ENCODE measurements around the gene LINC00237. TPM values are rescaled to one million over a fixed set of nuclear protein-coding genes. Genes with fewer than 3 reads are reported as not detected.

LINC00237 gene
- total and polyA plus RNA-seq, 2 of the 8 experiments (the other 6 are each of a cell fraction or from before 2014, with no cell fraction given): 0.28 to 1.4 TPM

DNA sequence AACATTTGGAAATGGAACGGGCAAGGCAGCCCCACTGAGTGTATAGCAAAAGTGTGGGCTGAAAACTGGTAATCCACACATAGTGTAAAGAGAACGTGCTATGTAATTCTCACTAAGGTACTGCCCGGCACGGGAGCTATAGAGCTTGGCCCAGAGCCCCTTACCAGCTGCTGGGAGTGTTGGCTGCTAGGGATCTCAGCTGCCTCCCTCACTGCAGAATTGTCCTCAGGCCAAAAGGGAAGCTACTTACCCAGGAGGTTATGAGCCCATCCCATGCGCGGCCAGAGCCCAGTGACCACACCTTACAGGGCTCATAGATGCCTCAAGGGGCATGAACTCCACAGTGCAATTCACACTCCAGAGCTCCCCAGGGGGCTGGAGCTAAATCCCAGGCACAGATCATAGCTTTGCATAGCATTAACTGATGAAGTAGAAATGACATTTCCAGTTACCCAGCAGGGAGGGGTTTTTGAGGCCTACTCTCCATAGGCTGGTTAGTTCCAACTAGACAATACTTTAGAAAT lies 56.8 kb downstream of the LINC00237 start:
- CTCF ChIA-PET (ENCODE audit: partially characterized antibody): interaction anchor here (0.6 to 5.0 kb wide), 47 partner anchors 10 to 705 kb away, joined by 3 to 95 read pairs (median 4); partner anchors contain the start of gene KIZ
- 79% methylated on average over 6 of the region's 6 CpGs; no CpG with 5 or more reads in 1 of the 2 experiments for WGBS, 2 experiments (ENCODE audit: extremely low coverage in 1 of 2, insufficient coverage in 1 of 2, insufficient read length in 1 of 2, insufficient replicate concordance in 2 of 2, low coverage in 1 of 2, low lambda C conversion rate in 2 of 2, missing lambda C conversion rate in 1 of 2)
- no peak for DNase-seq (ENCODE audit: low read depth in 1 of 2, low spot score in 2 of 2)
- Histone ChIP-seq H3K79me2 (ENCODE audit: control insufficient read depth in 1 of 2, insufficient read depth in 2 of 2, low read length in 2 of 2) (no peaks in the 10 kb centered on the region), H2BK15ac (ENCODE audit: low read length) (no peak overlapping the region), H2AFZ (ENCODE audit: low read length) (no peak overlapping the region), H3K4me3 (ENCODE audit: extremely low read depth in 1 of 4, insufficient read depth in 2 of 4, low read depth in 3 of 4, low read length in 4 of 4) (no peak overlapping the region), H4K5ac (ENCODE audit: insufficient read length, low read depth, low read length) (no peak overlapping the region), H2AK5ac (ENCODE audit: low read depth, low read length) (no peak overlapping the region), H2BK12ac (ENCODE audit: low read depth, low read length) (no peak overlapping the region), H3K9ac (replicated peaks in 1 of 4; ENCODE audit: extremely low read depth in 1 of 4, low read depth in 3 of 4, low read length in 3 of 4) (no peak overlapping the region), H2BK20ac (ENCODE audit: low read length) (no peak overlapping the region), H3K79me1 (ENCODE audit: low read depth, low read length) (no peaks in the 10 kb centered on the region), H4K91ac (replicated peaks; ENCODE audit: insufficient read length, low read length) (no peak overlapping the region), H3K27ac (ENCODE audit: low read depth, low read length) (no peak overlapping the region), H3K4me1 (replicated peaks in 1 of 4; ENCODE audit: control insufficient read depth in 3 of 4, insufficient read depth in 4 of 4, low read length in 3 of 4) (peaks cover 5 to 14% (median 10%) of the 10 kb centered on the region in 4 experiments; a peak in 6 of 7 replicates), H3K36me3 (ENCODE audit: control insufficient read depth in 2 of 4, insufficient read depth in 4 of 4, low read length in 3 of 4) (no peaks in the 10 kb centered on the region), H3K18ac (ENCODE audit: extremely low read depth, low read length) (no peak overlapping the region), H3K4me2 (ENCODE audit: insufficient read depth in 1 of 2, low read depth in 2 of 2, low read length in 2 of 2) (no peak overlapping the region), H4K20me1 (replicated peaks in 1 of 2; ENCODE audit: control insufficient read depth in 1 of 2, insufficient read depth in 2 of 2, low read length in 2 of 2) (no peaks in the 10 kb centered on the region), H3K27me3 (replicated peaks in 1 of 4; ENCODE audit: control insufficient read depth in 3 of 4, extremely low read depth in 1 of 4, insufficient read depth in 3 of 4, low read length in 3 of 4) (no peaks in the 10 kb centered on the region), H4K8ac (ENCODE audit: extremely low read depth, insufficient read depth, low read length) (no peak overlapping the region), H3K4ac (replicated peaks; ENCODE audit: insufficient read length, low read depth, low read length) (no peak overlapping the region), H2BK120ac (replicated peaks; ENCODE audit: low read depth, low read length) (no peak overlapping the region), H3K23ac (ENCODE audit: insufficient read length) (no peak overlapping the region), H2BK5ac (ENCODE audit: low read depth, low read length) (no peak overlapping the region), H3K14ac (ENCODE audit: insufficient read length) (no peak overlapping the region), H3K56ac (replicated peaks; ENCODE audit: insufficient read length, low read depth, low read length) (no peak overlapping the region), H3K23me2 (ENCODE audit: low read depth, low read length) (no peaks in the 10 kb centered on the region), H3K9me3 (ENCODE audit: insufficient read depth in 2 of 2, low read depth in 1 of 2, low read length in 1 of 2) (no peaks in the 10 kb centered on the region)
- no peak for FAIRE-seq
- TF ChIP-seq CREB1 (IDR thresholded peaks at IDR 0.05) (no peak), SIX5 (IDR thresholded peaks at IDR 0.05; ENCODE audit: low read depth, low read length) (no peak), NRF1 (IDR thresholded peaks at IDR 0.05; ENCODE audit: low read depth, low read length) (no peak), CHD1 (IDR thresholded peaks at IDR 0.05; ENCODE audit: low read depth, low read length) (no peak), KDM5A (IDR thresholded peaks at IDR 0.05; ENCODE audit: low read length) (no peak), MAX (IDR thresholded peaks at IDR 0.05) (no peak), ASH2L (IDR thresholded peaks at IDR 0.05; ENCODE audit: low read length) (no peak), HDAC6 (IDR thresholded peaks at IDR 0.05; ENCODE audit: low read depth, low read length) (no peak), RBBP5 (IDR thresholded peaks at IDR 0.05; ENCODE audit: borderline replicate concordance, low read depth, low read length) (no peak)
- TF ChIP-seq, protein P1, sequence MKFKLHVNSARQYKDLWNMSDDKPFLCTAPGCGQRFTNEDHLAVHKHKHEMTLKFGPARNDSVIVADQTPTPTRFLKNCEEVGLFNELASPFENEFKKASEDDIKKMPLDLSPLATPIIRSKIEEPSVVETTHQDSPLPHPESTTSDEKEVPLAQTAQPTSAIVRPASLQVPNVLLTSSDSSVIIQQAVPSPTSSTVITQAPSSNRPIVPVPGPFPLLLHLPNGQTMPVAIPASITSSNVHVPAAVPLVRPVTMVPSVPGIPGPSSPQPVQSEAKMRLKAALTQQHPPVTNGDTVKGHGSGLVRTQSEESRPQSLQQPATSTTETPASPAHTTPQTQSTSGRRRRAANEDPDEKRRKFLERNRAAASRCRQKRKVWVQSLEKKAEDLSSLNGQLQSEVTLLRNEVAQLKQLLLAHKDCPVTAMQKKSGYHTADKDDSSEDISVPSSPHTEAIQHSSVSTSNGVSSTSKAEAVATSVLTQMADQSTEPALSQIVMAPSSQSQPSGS (IDR thresholded peaks at IDR 0.05; ENCODE audit: low read length): no peak
- POLR2A ChIA-PET (ENCODE audit: partially characterized antibody): interaction anchor here (1.0 to 1.4 kb wide), 3 partner anchors 51 to 81 kb away, joined by 3 to 4 read pairs (median 3); no protein-coding TSS in a partner anchor
